Neural cell (in vitro differentiated cells): Measurements from ENCODE around the gene TPRX1. TPM values are rescaled to one million over a fixed set of nuclear protein-coding genes. Genes with fewer than 3 reads are reported as not detected.
A peak's percentile ranks its signal among the peaks of the same experiment; 100 is the strongest.

ENCODE experiments used
- H2AFZ ChIP-seq: fragments of 200-600, 300-800 bp; sonication (generic), shearing (Covaris generic); 2 replicates; pipeline ENCODE4 v1.6.0; 2014; ENCODE audit warnings: low read depth, mild to moderate bottlenecking, antibody characterized with exemption, low read length, moderate library complexity
- H3F3A ChIP-seq: fragments of 200-600 bp; shearing (Covaris generic); 2 replicates; pipeline ENCODE4 v1.6.1; 2016; ENCODE audit warnings: mild to moderate bottlenecking, moderate library complexity, mixed read lengths, antibody characterized with exemption, low read length; ENCODE audit not compliant: insufficient read depth, poor library complexity, severe bottlenecking
- H3K27ac ChIP-seq: fragments of 200-600, 300-800 bp; sonication (generic), shearing (Covaris generic); 2 replicates; pipeline ENCODE4 v1.5.1; 2014; ENCODE audit warnings: mild to moderate bottlenecking, low read length, moderate library complexity
- H3K27me3 ChIP-seq: fragments of 300-800, 200-600 bp; sonication (generic), shearing (Covaris generic); 2 replicates; pipeline ENCODE4 v1.6.0; 2014; ENCODE audit warnings: mild to moderate bottlenecking, low read depth, low read length, moderate library complexity; ENCODE audit not compliant: insufficient read depth
- H3K36me3 ChIP-seq: fragments of 300-800, 200-600 bp; sonication (generic), shearing (Covaris generic); 2 replicates; pipeline ENCODE4 v1.5.1; 2014; ENCODE audit warnings: mild to moderate bottlenecking, antibody characterized with exemption, low read length, moderate library complexity; ENCODE audit not compliant: insufficient read depth
- H3K4me2 ChIP-seq: fragments of 300-800, 200-600 bp; sonication (generic), shearing (Covaris generic); 2 replicates; pipeline ENCODE4 v1.6.0; 2014; ENCODE audit warnings: mild to moderate bottlenecking, low read length
- H3K4me3 ChIP-seq: fragments of 300-800, 200-600 bp; sonication (generic), shearing (Covaris generic); 2 replicates; pipeline ENCODE4 v1.5.1; 2014; ENCODE audit warnings: mild to moderate bottlenecking, low read length, moderate library complexity
- H3K79me2 ChIP-seq: fragments of 200-600 bp; shearing (Covaris generic); replicated peaks from 2 replicates; pipeline ENCODE4 v1.6.0; 2014; ENCODE audit warnings: mild to moderate bottlenecking, low read length, moderate library complexity; ENCODE audit not compliant: insufficient read depth
- H3K9ac ChIP-seq: fragments of 300-800, 200-600 bp; sonication (generic), shearing (Covaris generic); 2 replicates; pipeline ENCODE4 v1.6.1; 2016; ENCODE audit warnings: mild to moderate bottlenecking, low read length, mixed read lengths
- H3K9me2 ChIP-seq: fragments of 200-600 bp; shearing (Covaris generic); 2 replicates; pipeline ENCODE4 v1.6.1; 2016; ENCODE audit warnings: mild to moderate bottlenecking, low read length, mixed read lengths; ENCODE audit not compliant: insufficient read depth
- H3K9me3 ChIP-seq: fragments of 200-600, 300-800 bp; sonication (generic), shearing (Covaris generic); 2 replicates; pipeline ENCODE4 v1.6.1; 2016; ENCODE audit warnings: mild to moderate bottlenecking, mixed run types, low read length, moderate library complexity, mixed read lengths
- H4K20me1 ChIP-seq: fragments of 200-600 bp; shearing (Covaris generic); 2 replicates; pipeline ENCODE4 v1.6.1; 2016; ENCODE audit warnings: mild to moderate bottlenecking, mixed run types; ENCODE audit not compliant: insufficient read depth
- EP300 ChIP-seq: fragments of 450-650 bp; conservative IDR thresholded peaks from 2 replicates; pipeline ENCODE4 v1.6.1; 2014; ENCODE audit warnings: antibody characterized with exemption, mild to moderate bottlenecking, moderate library complexity; ENCODE audit not compliant: poor library complexity, severe bottlenecking
- EZH2 ChIP-seq: fragments of 200-600, 300-800 bp; shearing (Covaris generic), sonication (generic); IDR thresholded peaks from 2 replicates; pipeline ENCODE4 v1.6.1; 2014; ENCODE audit warnings: antibody characterized with exemption, low read length, borderline replicate concordance, mild to moderate bottlenecking; ENCODE audit not compliant: insufficient read depth, poor library complexity, severe bottlenecking
- MXI1 ChIP-seq: fragments of 450-650 bp; conservative IDR thresholded peaks from 2 replicates; pipeline ENCODE4 v1.6.1; 2014; ENCODE audit warnings: antibody characterized with exemption, mild to moderate bottlenecking; ENCODE audit not compliant: poor library complexity, severe bottlenecking
- POLR2AphosphoS5 ChIP-seq: IDR thresholded peaks from 2 replicates; pipeline ENCODE4 v1.6.1; 2012
- RAD21 ChIP-seq: fragments of 450-650 bp; conservative IDR thresholded peaks from 2 replicates; pipeline ENCODE4 v1.6.1; 2014; ENCODE audit warnings: antibody characterized with exemption, mild to moderate bottlenecking, moderate library complexity
- REST ChIP-seq: IDR thresholded peaks from 2 replicates; pipeline ENCODE4 v1.6.1; 2012; ENCODE audit warnings: borderline replicate concordance
- TAF1 ChIP-seq: IDR thresholded peaks from 2 replicates; pipeline ENCODE4 v1.6.1; 2012; ENCODE audit warnings: low read depth
- polyA plus RNA-seq: library from polyadenylated mRNA; depleted of rRNA; stranded (reverse); fragments of >200 nt; gene quantifications from 2 replicates; pipeline ENCODE4 v1.2.3, GENCODE V29; 2014
- TF ChIP-seq, protein P1 (sequence below): fragments of 450-650 bp; IDR thresholded peaks from 2 replicates; pipeline ENCODE4 v1.5.1; 2014; ENCODE audit warnings: antibody characterized with exemption, mild to moderate bottlenecking, moderate library complexity; ENCODE audit not compliant: poor library complexity, severe bottlenecking

The TPRX1 gene
- polyA plus RNA-seq, 1 donor from 2014 or later, result not detected

DNA sequence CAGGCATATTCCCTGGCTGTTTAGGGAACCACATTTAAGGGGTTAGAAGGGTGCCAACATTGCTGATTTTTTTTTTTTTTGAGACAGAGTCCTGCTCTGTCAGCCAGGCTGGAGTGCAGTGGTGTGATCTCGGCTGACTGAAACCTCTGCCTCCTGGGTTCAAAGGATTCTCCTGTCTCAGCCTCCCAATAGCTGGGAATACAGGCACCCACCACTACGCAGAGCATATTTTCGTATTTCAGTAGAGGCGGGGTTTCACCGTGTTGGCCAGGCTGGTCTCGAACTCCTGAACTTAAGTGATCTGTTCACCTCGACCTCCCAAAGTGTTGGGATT, 9.6 kb upstream of the TPRX1 start:
- H3K36me3 ChIP-seq, result no peaks in the 10 kb centered on the region
- no peaks in the 10 kb centered on the region for H3K9me3 ChIP-seq
- no peaks in the 10 kb centered on the region for H3K27me3 ChIP-seq
- H4K20me1 ChIP-seq, result no peaks in the 10 kb centered on the region
- no peak overlapping the region for H2AFZ ChIP-seq
- H3F3A ChIP-seq, result no peaks in the 10 kb centered on the region
- H3K9ac ChIP-seq, result no peak overlapping the region
- TF ChIP-seq, protein P1, sequence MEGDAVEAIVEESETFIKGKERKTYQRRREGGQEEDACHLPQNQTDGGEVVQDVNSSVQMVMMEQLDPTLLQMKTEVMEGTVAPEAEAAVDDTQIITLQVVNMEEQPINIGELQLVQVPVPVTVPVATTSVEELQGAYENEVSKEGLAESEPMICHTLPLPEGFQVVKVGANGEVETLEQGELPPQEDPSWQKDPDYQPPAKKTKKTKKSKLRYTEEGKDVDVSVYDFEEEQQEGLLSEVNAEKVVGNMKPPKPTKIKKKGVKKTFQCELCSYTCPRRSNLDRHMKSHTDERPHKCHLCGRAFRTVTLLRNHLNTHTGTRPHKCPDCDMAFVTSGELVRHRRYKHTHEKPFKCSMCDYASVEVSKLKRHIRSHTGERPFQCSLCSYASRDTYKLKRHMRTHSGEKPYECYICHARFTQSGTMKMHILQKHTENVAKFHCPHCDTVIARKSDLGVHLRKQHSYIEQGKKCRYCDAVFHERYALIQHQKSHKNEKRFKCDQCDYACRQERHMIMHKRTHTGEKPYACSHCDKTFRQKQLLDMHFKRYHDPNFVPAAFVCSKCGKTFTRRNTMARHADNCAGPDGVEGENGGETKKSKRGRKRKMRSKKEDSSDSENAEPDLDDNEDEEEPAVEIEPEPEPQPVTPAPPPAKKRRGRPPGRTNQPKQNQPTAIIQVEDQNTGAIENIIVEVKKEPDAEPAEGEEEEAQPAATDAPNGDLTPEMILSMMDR, result no peak
- TF ChIP-seq RAD21 (no peak), TAF1 (no peak), EP300 (no peak), EZH2 (no peak), REST (no peak), POLR2AphosphoS5 (no peak)
- H3K27ac ChIP-seq, result no peak overlapping the region
- no peaks in the 10 kb centered on the region for H3K9me2 ChIP-seq
- no peak overlapping the region for H3K4me2 ChIP-seq
- no peak overlapping the region for H3K4me3 ChIP-seq
- H3K79me2 ChIP-seq, result no peaks in the 10 kb centered on the region

DNA sequence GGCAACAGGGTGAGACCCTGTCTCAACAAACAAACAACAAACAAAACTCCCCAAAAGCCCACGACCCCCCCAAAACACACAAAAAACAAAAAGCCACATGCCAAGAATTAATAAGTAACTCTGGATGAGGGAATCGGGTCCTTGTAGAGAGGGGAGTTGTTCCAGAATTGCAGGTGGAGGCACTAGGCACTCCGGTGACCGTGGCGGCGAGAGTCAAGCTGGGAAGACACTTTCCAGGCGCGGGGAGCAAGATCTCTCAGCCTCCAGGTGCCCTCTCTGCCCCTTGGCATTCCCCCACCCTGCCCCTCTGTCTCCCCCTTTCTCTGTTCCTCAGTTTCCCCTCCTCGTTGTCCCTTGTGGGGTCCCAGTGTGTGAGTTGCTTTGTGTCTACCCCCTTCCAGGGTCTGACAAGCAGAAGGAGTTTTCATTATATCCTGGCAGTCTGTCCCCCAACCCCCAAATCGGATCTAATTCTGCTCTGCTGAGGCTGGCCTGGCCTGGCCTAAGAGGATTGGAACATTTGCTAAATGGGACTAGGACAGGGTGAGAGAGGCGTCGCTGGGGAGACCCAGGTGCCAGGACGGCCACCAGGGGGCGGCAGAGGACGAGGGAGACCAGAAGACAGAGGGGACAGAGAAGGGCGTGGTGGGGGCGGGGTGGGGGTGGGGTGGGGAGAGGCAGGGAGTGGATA, 9.1 kb upstream of the TPRX1 start:
- Histone ChIP-seq H3K27ac (no peak overlapping the region), H3K36me3 (no peaks in the 10 kb centered on the region), H4K20me1 (no peaks in the 10 kb centered on the region), H2AFZ (no peak overlapping the region), H3K9me3 (no peaks in the 10 kb centered on the region), H3K4me2 (no peak overlapping the region), H3K79me2 (no peaks in the 10 kb centered on the region), H3K27me3 (no peaks in the 10 kb centered on the region), H3K9ac (no peak overlapping the region), H3K9me2 (no peaks in the 10 kb centered on the region), H3K4me3 (no peak overlapping the region), H3F3A (no peaks in the 10 kb centered on the region)
- TF ChIP-seq MXI1, result no peak
- TF ChIP-seq, protein P1, result peak; percentile 26
